ENCODE measurements around the gene GRK4. TPM values are rescaled to one million over a fixed set of nuclear protein-coding genes. Genes with fewer than 3 reads are reported as not detected.

The GRK4 gene
- total and polyA plus RNA-seq, 2 experiments from 2014 or later, result 5.8 to 6.5 TPM

DNA sequence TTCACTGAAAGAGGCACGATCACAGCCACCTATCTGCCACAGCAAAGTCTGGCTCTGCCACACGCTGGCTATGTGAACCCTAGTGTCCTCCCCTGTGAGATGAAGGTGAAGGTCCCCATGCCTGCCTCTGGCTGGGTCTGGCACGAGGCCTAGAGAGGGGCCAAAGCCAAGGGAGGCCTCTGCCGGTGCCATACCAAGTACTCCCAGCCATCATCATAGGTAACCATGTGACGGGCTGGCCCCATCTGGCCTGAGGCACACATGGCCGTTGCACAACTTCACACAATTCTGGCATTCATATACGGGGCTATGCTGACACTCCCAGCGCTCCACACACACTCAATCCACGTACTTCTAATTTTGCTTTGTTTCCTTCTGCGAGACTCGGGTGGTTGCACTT lies 15.4 kb upstream of the GRK4 start:
- no peaks in the 10 kb centered on the region for H4K20me1 ChIP-seq (ENCODE audit: insufficient read depth)
- H3K36me3 ChIP-seq (ENCODE audit: low read depth), result peaks cover 51% of the 10 kb centered on the region; the same call in 1 of the 2 replicates
- no peaks in the 10 kb centered on the region; the same call in 1 of the 2 replicates for H3F3A ChIP-seq (ENCODE audit: insufficient read depth)
- in situ Hi-C loops (cut with MboI), result no loop called here
- TF ChIP-seq EZH2 (IDR thresholded peaks at IDR 0.05; ENCODE audit: insufficient read depth, poor library complexity, severe bottlenecking) (no peak), EZH2phosphoT487 (IDR thresholded peaks at IDR 0.05; ENCODE audit: insufficient read depth, low read depth) (no peak)
- 76 to 77% methylated on average over 11 of the region's 11 CpGs for WGBS, 2 experiments (ENCODE audit: low coverage in 1 of 2, low lambda C conversion rate in 2 of 2, missing lambda C conversion rate in 2 of 2)
- no peak overlapping the region for H3K9ac ChIP-seq
- no peaks in the 10 kb centered on the region for H3K27me3 ChIP-seq (replicated peaks; ENCODE audit: insufficient read depth)
- H3K9me2 ChIP-seq (ENCODE audit: insufficient read depth), result no peaks in the 10 kb centered on the region
- H3K4me2 ChIP-seq (ENCODE audit: unreplicated experiment), result no peak overlapping the region
- H3K79me2 ChIP-seq (ENCODE audit: insufficient read depth), result peaks cover 10% of the 10 kb centered on the region; the same call in 1 of the 2 replicates
- H3K9me3 ChIP-seq (ENCODE audit: low read depth), result no peaks in the 10 kb centered on the region
- no peak overlapping the region for H3K4me3 ChIP-seq
- no peaks in the 10 kb centered on the region for H3K4me1 ChIP-seq (ENCODE audit: insufficient read depth)
- no peak for DNase-seq
- H2AFZ ChIP-seq, result no peak overlapping the region
- H3K27ac ChIP-seq, result no peak overlapping the region

DNA sequence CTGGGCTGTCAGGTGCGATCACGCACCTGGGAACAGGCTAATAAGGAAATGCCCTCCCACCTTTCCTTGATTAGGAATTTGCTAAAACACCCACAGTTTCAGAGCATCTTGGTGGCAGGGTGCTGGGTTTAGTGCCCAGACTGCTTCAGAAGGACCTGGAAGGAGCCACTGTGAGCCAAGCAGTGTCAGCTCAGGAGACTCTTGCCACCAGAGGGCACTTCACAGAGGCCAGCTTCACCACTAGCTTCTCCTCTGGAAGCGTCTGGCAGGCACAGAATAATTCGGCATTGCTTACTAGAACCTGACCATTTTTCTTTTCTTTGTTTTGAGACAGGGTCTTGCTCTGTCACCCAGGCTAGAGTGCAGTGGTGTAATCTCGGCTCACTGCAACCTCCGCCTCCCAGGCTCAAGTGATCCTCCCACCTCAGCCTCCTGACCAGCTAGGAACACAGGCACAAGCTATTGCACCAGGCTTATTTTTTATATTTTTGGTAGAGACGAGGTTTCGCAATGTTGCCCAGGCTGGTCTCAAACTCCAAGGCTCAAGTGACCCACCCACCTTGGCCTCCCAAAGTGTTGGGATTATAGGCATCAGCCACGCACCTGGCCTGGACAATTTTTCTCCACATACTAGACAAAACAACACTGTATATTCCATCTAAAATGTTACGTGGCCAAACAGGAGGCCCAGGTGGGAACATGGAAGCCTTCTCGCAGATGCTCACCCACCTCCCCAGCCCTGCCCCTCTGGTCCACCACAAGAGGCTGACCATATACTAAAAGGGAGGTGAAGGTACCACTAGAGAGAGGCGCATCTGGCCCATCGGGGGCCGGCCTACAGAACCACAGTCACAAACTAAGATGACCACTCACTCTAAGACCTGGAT lies 14.2 kb upstream of the GRK4 start:
- H3K27me3 ChIP-seq (replicated peaks; ENCODE audit: insufficient read depth), result no peaks in the 10 kb centered on the region
- no peak overlapping the region for H2AFZ ChIP-seq
- H4K20me1 ChIP-seq (ENCODE audit: insufficient read depth), result no peaks in the 10 kb centered on the region
- no peaks in the 10 kb centered on the region for H3K9me2 ChIP-seq (ENCODE audit: insufficient read depth)
- no peak overlapping the region for H3K4me3 ChIP-seq
- no peak overlapping the region for H3K27ac ChIP-seq
- peaks cover 59% of the 10 kb centered on the region; the same call in 1 of the 2 replicates for H3K36me3 ChIP-seq (ENCODE audit: low read depth)
- no peaks in the 10 kb centered on the region for H3K9me3 ChIP-seq (ENCODE audit: low read depth)
- WGBS, 2 experiments (ENCODE audit: low coverage in 1 of 2, low lambda C conversion rate in 2 of 2, missing lambda C conversion rate in 2 of 2), result 89% methylated on average over 14 of the region's 14 CpGs
- TF ChIP-seq EZH2 (IDR thresholded peaks at IDR 0.05; ENCODE audit: insufficient read depth, poor library complexity, severe bottlenecking), result no peak
- no peak for TF ChIP-seq EZH2phosphoT487 (IDR thresholded peaks at IDR 0.05; ENCODE audit: insufficient read depth, low read depth)
- no peak overlapping the region for H3K4me2 ChIP-seq (ENCODE audit: unreplicated experiment)
- in situ Hi-C loops (cut with MboI), result no loop called here
- no peak overlapping the region for H3K9ac ChIP-seq
- H3F3A ChIP-seq (ENCODE audit: insufficient read depth), result no peaks in the 10 kb centered on the region; the same call in 1 of the 2 replicates
- peaks cover 17% of the 10 kb centered on the region; the same call in 1 of the 2 replicates for H3K79me2 ChIP-seq (ENCODE audit: insufficient read depth)
- peak; percentile 50 for DNase-seq
- H3K4me1 ChIP-seq (ENCODE audit: insufficient read depth), result no peaks in the 10 kb centered on the region

DNA sequence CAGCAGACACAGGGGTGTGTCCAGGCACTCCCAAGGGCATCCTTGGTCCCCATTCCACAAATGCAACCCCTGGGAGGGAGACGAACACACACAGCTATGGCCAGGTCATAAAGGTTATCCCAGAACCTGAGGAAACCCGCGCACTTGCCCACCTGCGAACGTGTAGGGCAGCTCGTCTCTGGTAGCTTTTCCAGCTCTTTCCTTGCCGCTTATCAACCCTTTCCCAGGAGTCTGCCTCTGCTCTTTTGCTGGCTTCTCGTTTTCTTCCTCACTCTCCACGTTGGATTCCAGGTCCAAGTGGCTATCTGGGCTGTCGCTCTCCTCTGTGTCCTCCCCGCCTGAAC lies 13.6 kb upstream of the GRK4 start:
- H3K9me3 ChIP-seq (ENCODE audit: low read depth), result no peaks in the 10 kb centered on the region
- no peak overlapping the region for H3K27ac ChIP-seq
- WGBS, 2 experiments (ENCODE audit: low coverage in 1 of 2, low lambda C conversion rate in 2 of 2, missing lambda C conversion rate in 2 of 2), result 93 to 94% methylated on average over 11 of the region's 11 CpGs
- H3K9ac ChIP-seq, result no peak overlapping the region
- peaks cover 61% of the 10 kb centered on the region; the same call in 1 of the 2 replicates for H3K36me3 ChIP-seq (ENCODE audit: low read depth)
- H2AFZ ChIP-seq, result no peak overlapping the region
- H3K4me3 ChIP-seq, result no peak overlapping the region
- no peak overlapping the region for H3K4me2 ChIP-seq (ENCODE audit: unreplicated experiment)
- no peaks in the 10 kb centered on the region for H3K4me1 ChIP-seq (ENCODE audit: insufficient read depth)
- no peaks in the 10 kb centered on the region for H3K9me2 ChIP-seq (ENCODE audit: insufficient read depth)
- peaks cover 17% of the 10 kb centered on the region; the same call in 1 of the 2 replicates for H3K79me2 ChIP-seq (ENCODE audit: insufficient read depth)
- no peaks in the 10 kb centered on the region for H3K27me3 ChIP-seq (replicated peaks; ENCODE audit: insufficient read depth)
- TF ChIP-seq EZH2phosphoT487 (IDR thresholded peaks at IDR 0.05; ENCODE audit: insufficient read depth, low read depth), result no peak
- TF ChIP-seq EZH2 (IDR thresholded peaks at IDR 0.05; ENCODE audit: insufficient read depth, poor library complexity, severe bottlenecking), result no peak
- DNase-seq, result no peak
- H3F3A ChIP-seq (ENCODE audit: insufficient read depth), result no peaks in the 10 kb centered on the region; the same call in 1 of the 2 replicates
- in situ Hi-C loops (cut with MboI), result no loop called here
- H4K20me1 ChIP-seq (ENCODE audit: insufficient read depth), result no peaks in the 10 kb centered on the region

DNA sequence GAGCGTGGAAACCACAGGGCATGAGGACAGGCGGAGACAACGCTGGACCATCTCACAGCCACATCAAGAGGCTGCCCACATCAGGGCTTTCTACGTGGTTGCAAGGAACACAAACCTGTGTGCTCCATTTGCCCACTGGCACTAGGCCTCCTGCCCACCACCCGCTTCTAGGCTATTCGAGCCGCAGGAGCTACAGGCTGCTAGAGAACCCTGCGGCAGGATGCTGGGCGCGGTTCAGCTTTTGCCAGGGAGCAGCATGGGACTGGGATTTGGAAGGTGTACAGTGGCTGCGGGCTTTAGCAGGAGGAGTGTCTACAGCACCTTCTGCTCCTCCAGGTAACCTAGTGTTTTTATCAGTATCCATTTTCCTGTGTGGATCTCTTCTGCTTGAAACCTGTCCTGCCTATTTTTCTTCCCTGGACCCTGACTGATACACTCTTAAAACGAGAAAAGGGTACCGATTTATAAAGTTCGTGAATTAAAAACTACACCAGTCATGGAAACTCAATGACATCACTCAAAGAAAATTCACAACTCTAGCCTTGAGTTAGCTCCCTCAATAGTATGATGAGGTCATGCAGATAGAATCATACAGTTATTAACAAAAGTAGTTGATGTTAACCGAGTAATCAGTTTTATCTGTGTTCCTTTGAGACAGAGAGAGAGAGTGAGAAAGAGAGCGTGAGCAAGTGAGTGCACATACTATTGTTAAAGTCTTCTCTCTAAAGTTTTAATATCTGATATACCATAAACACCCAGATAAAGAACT lies 13.0 kb upstream of the GRK4 start:
- H3K9me3 ChIP-seq (ENCODE audit: low read depth), result no peaks in the 10 kb centered on the region
- TF ChIP-seq EZH2 (IDR thresholded peaks at IDR 0.05; ENCODE audit: insufficient read depth, poor library complexity, severe bottlenecking), result no peak
- no peak for TF ChIP-seq EZH2phosphoT487 (IDR thresholded peaks at IDR 0.05; ENCODE audit: insufficient read depth, low read depth)
- in situ Hi-C loops (cut with MboI), result no loop called here
- no peaks in the 10 kb centered on the region for H3K4me1 ChIP-seq (ENCODE audit: insufficient read depth)
- H3K4me3 ChIP-seq, result no peak overlapping the region
- H3K79me2 ChIP-seq (ENCODE audit: insufficient read depth), result peaks cover 19% of the 10 kb centered on the region
- H3K4me2 ChIP-seq (ENCODE audit: unreplicated experiment), result no peak overlapping the region
- H3F3A ChIP-seq (ENCODE audit: insufficient read depth), result peaks cover under 1% of the 10 kb centered on the region
- no peaks in the 10 kb centered on the region for H4K20me1 ChIP-seq (ENCODE audit: insufficient read depth)
- H3K27ac ChIP-seq, result no peak overlapping the region
- DNase-seq, result no peak
- H2AFZ ChIP-seq, result no peak overlapping the region
- H3K9me2 ChIP-seq (ENCODE audit: insufficient read depth), result no peaks in the 10 kb centered on the region
- WGBS, 2 experiments (ENCODE audit: low coverage in 1 of 2, low lambda C conversion rate in 2 of 2, missing lambda C conversion rate in 2 of 2), result 96 to 97% methylated on average over 16 of the region's 16 CpGs
- no peaks in the 10 kb centered on the region for H3K27me3 ChIP-seq (replicated peaks; ENCODE audit: insufficient read depth)
- H3K36me3 ChIP-seq (ENCODE audit: low read depth), result peaks cover 58% of the 10 kb centered on the region; the same call in 1 of the 2 replicates
- H3K9ac ChIP-seq, result no peak overlapping the region

Data from GM23248 (cell line).